ENCODE measurements around the gene GPSM3.

GRCh38 chr6:32212076-32212760 is 19.8 kb upstream of the GPSM3 start:
- TF ChIP-seq CTCF (IDR thresholded peaks at IDR 0.05) = no peak
- no peak for TF ChIP-seq ZFX (IDR thresholded peaks at IDR 0.05; ENCODE audit: borderline replicate concordance)
